Hepatocyte (in vitro differentiated cells): Measurements from ENCODE around the gene CCDC102B.

Source experiments
- EZH2phosphoT487 ChIP-seq: fragments of 200-600 bp; sonication (generic); IDR thresholded peaks from one replicate; pipeline ENCODE4 v1.6.1; 2018; ENCODE audit warnings: antibody characterized with exemption, mild to moderate bottlenecking, low read depth, moderate library complexity; ENCODE audit not compliant: unreplicated experiment, severe bottlenecking
- TF ChIP-seq, protein P1 (sequence below): fragments of 200-600 bp; sonication (generic); IDR thresholded peaks from 2 replicates; pipeline ENCODE4 v1.5.1; 2016; ENCODE audit warnings: antibody characterized with exemption, mild to moderate bottlenecking; ENCODE audit not compliant: poor library complexity

- TF ChIP-seq EZH2phosphoT487 = no peak
- TF ChIP-seq, protein P1, sequence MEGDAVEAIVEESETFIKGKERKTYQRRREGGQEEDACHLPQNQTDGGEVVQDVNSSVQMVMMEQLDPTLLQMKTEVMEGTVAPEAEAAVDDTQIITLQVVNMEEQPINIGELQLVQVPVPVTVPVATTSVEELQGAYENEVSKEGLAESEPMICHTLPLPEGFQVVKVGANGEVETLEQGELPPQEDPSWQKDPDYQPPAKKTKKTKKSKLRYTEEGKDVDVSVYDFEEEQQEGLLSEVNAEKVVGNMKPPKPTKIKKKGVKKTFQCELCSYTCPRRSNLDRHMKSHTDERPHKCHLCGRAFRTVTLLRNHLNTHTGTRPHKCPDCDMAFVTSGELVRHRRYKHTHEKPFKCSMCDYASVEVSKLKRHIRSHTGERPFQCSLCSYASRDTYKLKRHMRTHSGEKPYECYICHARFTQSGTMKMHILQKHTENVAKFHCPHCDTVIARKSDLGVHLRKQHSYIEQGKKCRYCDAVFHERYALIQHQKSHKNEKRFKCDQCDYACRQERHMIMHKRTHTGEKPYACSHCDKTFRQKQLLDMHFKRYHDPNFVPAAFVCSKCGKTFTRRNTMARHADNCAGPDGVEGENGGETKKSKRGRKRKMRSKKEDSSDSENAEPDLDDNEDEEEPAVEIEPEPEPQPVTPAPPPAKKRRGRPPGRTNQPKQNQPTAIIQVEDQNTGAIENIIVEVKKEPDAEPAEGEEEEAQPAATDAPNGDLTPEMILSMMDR = no peak
These were observed 25.6 kb upstream of the CCDC102B start for GRCh38 chr18:68772268-68772667.
